SU-DHL-6 (cell line): ENCODE results near the gene SERPINI1.

Source experiments
- CTCF ChIP-seq: fragments of 200-600 bp; sonication (generic); IDR thresholded peaks from one replicate; pipeline ENCODE4 v1.5.1; 2017; ENCODE audit warnings: antibody characterized with exemption, mild to moderate bottlenecking, low read length, moderate library complexity; ENCODE audit not compliant: insufficient read depth, poor library complexity, severe bottlenecking
- EZH2phosphoT487 ChIP-seq: fragments of 200-600 bp; sonication (generic), shearing (Covaris generic); conservative IDR thresholded peaks from 2 replicates; pipeline ENCODE4 v1.6.1; 2018; ENCODE audit warnings: mild to moderate bottlenecking, antibody characterized with exemption, low read length, moderate library complexity, mixed read lengths

DNA sequence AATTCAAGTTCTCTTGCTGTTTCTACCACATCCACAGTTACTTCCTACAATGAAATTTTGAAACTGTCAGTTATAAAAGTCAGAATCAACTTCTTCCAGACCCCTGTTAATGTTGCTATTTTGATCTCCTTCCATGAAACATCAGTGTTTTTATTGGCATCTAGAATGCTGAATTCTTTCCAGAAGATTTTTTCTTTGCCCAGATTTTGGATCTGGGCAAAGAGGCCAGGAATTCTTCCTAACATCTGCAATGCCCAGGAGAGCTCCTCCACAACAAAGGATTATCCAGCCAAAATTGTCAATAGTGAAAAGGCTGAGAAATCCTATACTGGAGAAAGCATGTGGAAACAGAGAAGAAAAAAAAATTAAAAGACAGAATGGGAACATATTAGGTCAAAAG, 75.5 kb downstream of the SERPINI1 start:
- no peak for TF ChIP-seq CTCF
- no peak for TF ChIP-seq EZH2phosphoT487
